Hepatocyte (in vitro differentiated cells): ENCODE data around the gene DNM3.

Source experiments
- EZH2 ChIP-seq: fragments of 200-600 bp; sonication (generic); IDR thresholded peaks from 2 replicates; pipeline ENCODE4 v1.6.1; 2016; ENCODE audit warnings: antibody characterized with exemption, mild to moderate bottlenecking, borderline replicate concordance
- TF ChIP-seq, protein P1 (sequence below): fragments of 200-600 bp; sonication (generic); IDR thresholded peaks from 2 replicates; pipeline ENCODE4 v1.5.1; 2016; ENCODE audit warnings: antibody characterized with exemption, mild to moderate bottlenecking; ENCODE audit not compliant: poor library complexity

DNA sequence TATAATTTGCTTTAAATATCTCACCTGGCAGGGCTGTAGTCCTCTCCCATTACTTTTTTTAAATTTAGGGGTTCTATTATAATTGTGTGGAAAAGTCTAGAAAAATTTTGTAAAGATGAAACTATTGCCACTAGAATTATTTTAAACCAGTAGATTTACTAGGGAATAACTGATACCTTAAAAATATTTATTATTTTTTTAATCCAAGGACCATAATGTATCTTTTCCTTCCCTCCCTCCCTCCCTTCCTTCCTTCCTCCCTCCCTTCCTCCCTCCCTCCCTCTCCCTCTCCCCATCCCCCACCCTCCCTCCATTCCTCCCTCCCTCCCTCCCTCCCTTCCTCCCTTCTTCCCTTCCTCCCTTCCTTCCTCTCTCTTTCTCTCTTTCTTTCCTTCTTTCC is 90.5 kb downstream of the DNM3 start:
- TF ChIP-seq, protein P1, sequence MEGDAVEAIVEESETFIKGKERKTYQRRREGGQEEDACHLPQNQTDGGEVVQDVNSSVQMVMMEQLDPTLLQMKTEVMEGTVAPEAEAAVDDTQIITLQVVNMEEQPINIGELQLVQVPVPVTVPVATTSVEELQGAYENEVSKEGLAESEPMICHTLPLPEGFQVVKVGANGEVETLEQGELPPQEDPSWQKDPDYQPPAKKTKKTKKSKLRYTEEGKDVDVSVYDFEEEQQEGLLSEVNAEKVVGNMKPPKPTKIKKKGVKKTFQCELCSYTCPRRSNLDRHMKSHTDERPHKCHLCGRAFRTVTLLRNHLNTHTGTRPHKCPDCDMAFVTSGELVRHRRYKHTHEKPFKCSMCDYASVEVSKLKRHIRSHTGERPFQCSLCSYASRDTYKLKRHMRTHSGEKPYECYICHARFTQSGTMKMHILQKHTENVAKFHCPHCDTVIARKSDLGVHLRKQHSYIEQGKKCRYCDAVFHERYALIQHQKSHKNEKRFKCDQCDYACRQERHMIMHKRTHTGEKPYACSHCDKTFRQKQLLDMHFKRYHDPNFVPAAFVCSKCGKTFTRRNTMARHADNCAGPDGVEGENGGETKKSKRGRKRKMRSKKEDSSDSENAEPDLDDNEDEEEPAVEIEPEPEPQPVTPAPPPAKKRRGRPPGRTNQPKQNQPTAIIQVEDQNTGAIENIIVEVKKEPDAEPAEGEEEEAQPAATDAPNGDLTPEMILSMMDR, result no peak
- no peak for TF ChIP-seq EZH2
